ENCODE data around the gene PELO.
A peak's percentile ranks its signal among the peaks of the same experiment; 100 is the strongest.
"Not testable (repeated sequence)": the region's sequence is repeated elsewhere in the genome, so short reads cannot be mapped to it uniquely, and the experiment has no call there.

PELO gene

GRCh38 chr5:52802272-52802973 is 14.7 kb downstream of the PELO start:
- DNase-seq, result no peak

GRCh38 chr5:52802974-52803336 is 15.2 kb downstream of the PELO start:
- DNase-seq, result no peak

GRCh38 chr5:52804387-52804791 is 16.7 kb downstream of the PELO start:
- no peak for DNase-seq

- DNase-seq, result no peak
Measured at GRCh38 chr5:52804981-52805380, 17.3 kb downstream of the PELO start.

- DNase-seq, result no peak
Measured at GRCh38 chr5:52805615-52806014, 17.9 kb downstream of the PELO start.

GRCh38 chr5:52807037-52807436 is 19.3 kb downstream of the PELO start:
- no peak for DNase-seq

- no peak for DNase-seq
Measured at GRCh38 chr5:52807723-52808122, 20.0 kb downstream of the PELO start.

GRCh38 chr5:52808316-52808901 is 20.7 kb downstream of the PELO start:
- no peak for DNase-seq

- DNase-seq, result no peak
Measured at GRCh38 chr5:52809884-52810283, 22.2 kb downstream of the PELO start.

- no peak for DNase-seq
Measured at GRCh38 chr5:52810426-52810825, 22.7 kb downstream of the PELO start.

- DNase-seq, result peak; percentile 44
Measured at GRCh38 chr5:52811067-52811749, 23.5 kb downstream of the PELO start.

- DNase-seq, result no peak
Measured at GRCh38 chr5:52814352-52815148, 26.8 kb downstream of the PELO start.

GRCh38 chr5:52817818-52818217 is 30.1 kb downstream of the PELO start:
- DNase-seq, result no peak

GRCh38 chr5:52818360-52818759 is 30.6 kb downstream of the PELO start:
- no peak for DNase-seq

- not testable (repeated sequence) for DNase-seq
Measured at GRCh38 chr5:52818807-52819206, 31.1 kb downstream of the PELO start.

GRCh38 chr5:52821901-52822300 is 34.2 kb downstream of the PELO start:
- no peak for DNase-seq

- DNase-seq, result no peak
Measured at GRCh38 chr5:52822437-52822836, 34.7 kb downstream of the PELO start.

GRCh38 chr5:52824827-52825226 is 37.1 kb downstream of the PELO start:
- DNase-seq, result no peak

- DNase-seq, result no peak
Measured at GRCh38 chr5:52825826-52826225, 38.1 kb downstream of the PELO start.

- DNase-seq, result no peak
Measured at GRCh38 chr5:52827815-52828214, 40.1 kb downstream of the PELO start.

GRCh38 chr5:52829664-52830063 is 41.9 kb downstream of the PELO start:
- no peak for DNase-seq

GRCh38 chr5:52830650-52831049 is 42.9 kb downstream of the PELO start:
- no peak for DNase-seq

GRCh38 chr5:52831786-52832511 is 44.2 kb downstream of the PELO start:
- no peak for DNase-seq
